ENCODE data around the gene BUD13. TPM values are rescaled to one million over a fixed set of nuclear protein-coding genes. Genes with fewer than 3 reads are reported as not detected.

The BUD13 gene
- total RNA-seq, 1 experiment from 2014 or later, result 39.4 TPM

DNA sequence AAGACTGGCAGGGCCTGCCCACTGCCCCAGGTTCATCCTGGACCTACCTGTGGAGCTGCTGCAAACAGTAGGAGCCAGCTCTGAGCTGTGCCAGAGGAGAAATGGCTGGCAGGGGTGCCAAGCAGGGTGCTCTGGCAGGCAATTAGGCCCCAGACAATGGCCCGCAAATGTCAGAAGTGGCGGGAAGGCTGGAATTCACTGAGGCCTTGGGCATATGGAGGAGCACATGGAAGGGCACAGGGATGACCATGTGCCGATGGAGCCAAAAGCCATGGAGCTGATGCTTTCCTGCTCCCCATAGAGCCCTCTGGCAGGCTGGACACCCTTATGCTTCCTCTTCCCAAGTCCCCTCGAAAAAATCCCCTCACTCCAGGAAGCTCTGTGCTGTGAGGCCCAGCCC is 62.0 kb downstream of the BUD13 start:
- CTCF ChIA-PET, result no interaction called here
- POLR2A ChIA-PET (ENCODE audit: low non-redundant PET), result no interaction called here
- BruUV-seq (replicated peaks), result no TSS peak
- H3K36me3 ChIP-seq (ENCODE audit: insufficient read depth, low read length, poor library complexity, severe bottlenecking), result no peaks in the 10 kb centered on the region
- H3K27me3 ChIP-seq (replicated peaks; ENCODE audit: insufficient read depth, low read depth, low read length, poor library complexity), result no peaks in the 10 kb centered on the region
- no peaks in the 10 kb centered on the region for H3K4me1 ChIP-seq (ENCODE audit: insufficient read depth, low read length, poor library complexity, severe bottlenecking)
- no peak overlapping the region for H3K27ac ChIP-seq (ENCODE audit: low read depth, low read length, poor library complexity, severe bottlenecking)
- H3K4me3 ChIP-seq (ENCODE audit: low read depth, low read length, poor library complexity, severe bottlenecking), result no peak overlapping the region
- no peaks in the 10 kb centered on the region for H3K9me3 ChIP-seq (ENCODE audit: low read depth, low read length, poor library complexity, severe bottlenecking)
- intact Hi-C loops (cut with micrococcal nuclease; ENCODE audit: unreplicated experiment), result no loop called here
- DNase-seq (ENCODE audit: low spot score), result no peak
- TF ChIP-seq EZH2 (IDR thresholded peaks at IDR 0.05; ENCODE audit: borderline replicate concordance, low read depth, low read length, poor library complexity, severe bottlenecking) (no peak), CTCF (conservative IDR thresholded peaks at IDR 0.05; ENCODE audit: low read depth, low read length) (no peak)

DNA sequence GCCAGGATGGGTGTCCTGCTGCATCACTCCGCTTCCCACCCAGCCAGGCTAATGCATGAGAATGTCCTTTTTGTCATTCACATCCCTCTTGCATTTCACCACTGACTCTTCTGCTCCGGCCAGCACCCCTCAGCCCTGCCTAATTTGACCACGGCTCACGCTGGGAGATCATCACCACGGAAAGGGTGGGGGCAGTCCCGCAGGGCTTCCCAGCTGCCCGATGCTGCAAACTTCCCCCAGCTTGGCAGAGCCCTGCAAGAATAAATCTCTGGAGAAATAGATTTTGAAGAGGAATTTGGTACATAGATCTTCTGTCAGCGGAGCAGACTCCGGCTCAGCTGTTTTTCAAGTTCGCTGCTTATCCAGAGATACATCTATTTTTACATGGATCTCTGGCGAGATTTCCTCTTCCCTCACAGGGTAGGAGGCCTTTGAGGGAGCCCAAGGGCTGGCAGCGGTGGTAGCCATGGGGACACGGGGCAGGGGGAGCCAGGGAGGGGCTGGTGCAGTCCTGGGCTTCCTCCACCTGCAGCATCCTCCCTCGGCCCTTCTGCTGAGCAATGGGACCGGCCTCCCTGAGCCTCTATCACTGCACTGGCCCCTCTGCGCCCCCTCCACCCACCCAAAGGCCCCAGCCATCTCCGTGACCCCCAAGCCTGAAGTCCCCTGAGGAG is 62.6 kb downstream of the BUD13 start:
- Histone ChIP-seq H3K36me3 (ENCODE audit: insufficient read depth, low read length, poor library complexity, severe bottlenecking) (no peaks in the 10 kb centered on the region), H3K27me3 (replicated peaks; ENCODE audit: insufficient read depth, low read depth, low read length, poor library complexity) (no peaks in the 10 kb centered on the region), H3K4me1 (ENCODE audit: insufficient read depth, low read length, poor library complexity, severe bottlenecking) (no peaks in the 10 kb centered on the region), H3K27ac (ENCODE audit: low read depth, low read length, poor library complexity, severe bottlenecking) (no peak overlapping the region), H3K4me3 (ENCODE audit: low read depth, low read length, poor library complexity, severe bottlenecking) (no peak overlapping the region), H3K9me3 (ENCODE audit: low read depth, low read length, poor library complexity, severe bottlenecking) (no peaks in the 10 kb centered on the region)
- ChIA-PET CTCF (no interaction called here), POLR2A (ENCODE audit: low non-redundant PET) (no interaction called here)
- no TSS peak for BruUV-seq (replicated peaks)
- no peak for DNase-seq (ENCODE audit: low spot score)
- TF ChIP-seq CTCF (conservative IDR thresholded peaks at IDR 0.05; ENCODE audit: low read depth, low read length) (no peak), EZH2 (IDR thresholded peaks at IDR 0.05; ENCODE audit: borderline replicate concordance, low read depth, low read length, poor library complexity, severe bottlenecking) (no peak)
- intact Hi-C loops (cut with micrococcal nuclease; ENCODE audit: unreplicated experiment), result no loop called here

DNA sequence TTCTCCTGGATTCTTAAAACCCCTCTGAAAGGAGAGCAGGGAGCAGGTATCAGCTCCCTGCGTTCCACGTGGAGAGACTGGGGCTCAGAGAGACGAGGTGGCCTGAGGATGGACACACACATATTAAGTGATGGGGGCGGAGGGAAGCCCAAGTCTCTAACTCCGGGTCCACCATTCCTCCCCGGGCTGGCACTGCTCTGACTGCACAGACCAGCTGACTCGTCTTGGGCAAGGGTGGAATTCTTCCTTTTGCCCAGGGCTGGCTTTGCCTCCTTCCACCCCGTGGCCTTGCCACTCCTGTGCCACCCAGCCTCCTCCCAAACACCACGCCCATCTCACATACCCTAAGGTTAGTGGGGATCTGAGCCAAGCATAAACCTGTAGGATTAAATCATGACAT is 65.0 kb downstream of the BUD13 start:
- no peak for DNase-seq (ENCODE audit: low spot score)
- BruUV-seq (replicated peaks), result no TSS peak
- POLR2A ChIA-PET (ENCODE audit: low non-redundant PET), result no interaction called here
- Histone ChIP-seq H3K4me3 (ENCODE audit: low read depth, low read length, poor library complexity, severe bottlenecking) (no peak overlapping the region), H3K27me3 (replicated peaks; ENCODE audit: insufficient read depth, low read depth, low read length, poor library complexity) (no peaks in the 10 kb centered on the region), H3K9me3 (ENCODE audit: low read depth, low read length, poor library complexity, severe bottlenecking) (no peaks in the 10 kb centered on the region), H3K27ac (ENCODE audit: low read depth, low read length, poor library complexity, severe bottlenecking) (no peak overlapping the region), H3K36me3 (ENCODE audit: insufficient read depth, low read length, poor library complexity, severe bottlenecking) (no peaks in the 10 kb centered on the region), H3K4me1 (ENCODE audit: insufficient read depth, low read length, poor library complexity, severe bottlenecking) (no peaks in the 10 kb centered on the region)
- no peak for TF ChIP-seq CTCF (conservative IDR thresholded peaks at IDR 0.05; ENCODE audit: low read depth, low read length)
- TF ChIP-seq EZH2 (IDR thresholded peaks at IDR 0.05; ENCODE audit: borderline replicate concordance, low read depth, low read length, poor library complexity, severe bottlenecking), result no peak
- intact Hi-C loops (cut with micrococcal nuclease; ENCODE audit: unreplicated experiment), result no loop called here
- CTCF ChIA-PET, result no interaction called here
